ENCODE results near the gene LGALS1. TPM values are rescaled to one million over a fixed set of nuclear protein-coding genes. Genes with fewer than 3 reads are reported as not detected.
A peak's percentile ranks its signal among the peaks of the same experiment; 100 is the strongest.
"Not testable (repeated sequence)": the region's sequence is repeated elsewhere in the genome, so short reads cannot be mapped to it uniquely, and the experiment has no call there.

The LGALS1 gene
- total RNA-seq, 1 donor, result 3,707 TPM

DNA sequence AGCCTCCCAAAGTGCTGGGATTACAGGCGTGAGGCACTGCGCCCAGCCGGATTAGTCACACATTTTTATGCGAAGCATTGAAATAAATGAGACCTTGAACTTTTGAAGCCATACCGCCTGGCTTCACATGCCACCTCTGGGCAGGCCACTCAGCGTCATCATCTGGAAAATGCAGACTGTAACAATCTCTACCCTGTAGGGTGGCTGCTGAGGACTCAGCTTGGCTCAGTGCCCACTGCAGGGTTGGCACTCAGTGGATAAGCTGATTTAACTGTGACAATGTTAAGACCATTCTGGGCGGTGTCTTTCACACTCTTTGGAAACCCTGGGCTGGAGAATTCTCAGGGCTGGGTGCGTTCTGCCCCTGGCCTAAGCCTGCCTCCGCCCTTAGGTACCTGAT lies 27.5 kb upstream of the LGALS1 start:
- TF ChIP-seq, protein P1, sequence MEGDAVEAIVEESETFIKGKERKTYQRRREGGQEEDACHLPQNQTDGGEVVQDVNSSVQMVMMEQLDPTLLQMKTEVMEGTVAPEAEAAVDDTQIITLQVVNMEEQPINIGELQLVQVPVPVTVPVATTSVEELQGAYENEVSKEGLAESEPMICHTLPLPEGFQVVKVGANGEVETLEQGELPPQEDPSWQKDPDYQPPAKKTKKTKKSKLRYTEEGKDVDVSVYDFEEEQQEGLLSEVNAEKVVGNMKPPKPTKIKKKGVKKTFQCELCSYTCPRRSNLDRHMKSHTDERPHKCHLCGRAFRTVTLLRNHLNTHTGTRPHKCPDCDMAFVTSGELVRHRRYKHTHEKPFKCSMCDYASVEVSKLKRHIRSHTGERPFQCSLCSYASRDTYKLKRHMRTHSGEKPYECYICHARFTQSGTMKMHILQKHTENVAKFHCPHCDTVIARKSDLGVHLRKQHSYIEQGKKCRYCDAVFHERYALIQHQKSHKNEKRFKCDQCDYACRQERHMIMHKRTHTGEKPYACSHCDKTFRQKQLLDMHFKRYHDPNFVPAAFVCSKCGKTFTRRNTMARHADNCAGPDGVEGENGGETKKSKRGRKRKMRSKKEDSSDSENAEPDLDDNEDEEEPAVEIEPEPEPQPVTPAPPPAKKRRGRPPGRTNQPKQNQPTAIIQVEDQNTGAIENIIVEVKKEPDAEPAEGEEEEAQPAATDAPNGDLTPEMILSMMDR (IDR thresholded peaks at IDR 0.05; ENCODE audit: insufficient read depth, low read depth, low read length), result no peak
- DNase-seq (ENCODE audit: low read depth), result no peak
- H3K4me3 ChIP-seq (ENCODE audit: low read depth, low read length), result no peak overlapping the region

DNA sequence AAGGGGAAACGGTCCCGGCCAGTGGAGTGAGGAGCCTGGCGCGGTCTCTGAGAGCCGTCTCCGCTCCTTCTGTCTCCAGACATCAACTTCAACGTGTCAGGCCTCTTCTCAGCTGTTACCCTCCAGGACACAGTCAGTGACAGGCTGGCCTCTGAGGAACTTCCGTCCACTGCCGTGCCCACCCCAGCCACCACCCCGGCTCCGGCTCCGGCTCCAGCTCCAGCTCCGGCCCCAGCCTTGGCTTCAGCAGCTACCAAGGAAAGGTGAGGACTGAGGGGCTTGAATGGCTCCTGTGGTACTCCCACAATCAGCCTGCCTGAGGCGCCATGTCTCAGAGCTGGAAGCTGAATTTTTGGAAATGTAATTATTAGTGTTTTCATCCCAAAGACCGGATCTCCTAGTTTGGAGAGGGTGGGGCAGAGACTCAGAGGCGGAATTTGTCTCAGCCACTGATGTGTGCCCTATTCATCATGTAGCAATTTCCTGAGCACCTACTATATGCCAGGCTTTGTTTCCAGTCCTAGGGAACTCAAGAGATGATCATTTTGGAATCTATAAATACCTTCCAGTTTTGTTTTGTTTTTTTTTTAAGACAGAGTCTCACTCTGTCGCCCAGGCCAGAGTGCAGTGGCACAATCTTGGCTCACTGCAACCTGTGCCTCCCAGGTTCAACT lies 24.8 kb upstream of the LGALS1 start:
- H3K4me3 ChIP-seq (ENCODE audit: low read depth, low read length), result no peak overlapping the region
- TF ChIP-seq, protein P1 (IDR thresholded peaks at IDR 0.05; ENCODE audit: insufficient read depth, low read depth, low read length), result no peak
- DNase-seq (ENCODE audit: low read depth), result no peak

DNA sequence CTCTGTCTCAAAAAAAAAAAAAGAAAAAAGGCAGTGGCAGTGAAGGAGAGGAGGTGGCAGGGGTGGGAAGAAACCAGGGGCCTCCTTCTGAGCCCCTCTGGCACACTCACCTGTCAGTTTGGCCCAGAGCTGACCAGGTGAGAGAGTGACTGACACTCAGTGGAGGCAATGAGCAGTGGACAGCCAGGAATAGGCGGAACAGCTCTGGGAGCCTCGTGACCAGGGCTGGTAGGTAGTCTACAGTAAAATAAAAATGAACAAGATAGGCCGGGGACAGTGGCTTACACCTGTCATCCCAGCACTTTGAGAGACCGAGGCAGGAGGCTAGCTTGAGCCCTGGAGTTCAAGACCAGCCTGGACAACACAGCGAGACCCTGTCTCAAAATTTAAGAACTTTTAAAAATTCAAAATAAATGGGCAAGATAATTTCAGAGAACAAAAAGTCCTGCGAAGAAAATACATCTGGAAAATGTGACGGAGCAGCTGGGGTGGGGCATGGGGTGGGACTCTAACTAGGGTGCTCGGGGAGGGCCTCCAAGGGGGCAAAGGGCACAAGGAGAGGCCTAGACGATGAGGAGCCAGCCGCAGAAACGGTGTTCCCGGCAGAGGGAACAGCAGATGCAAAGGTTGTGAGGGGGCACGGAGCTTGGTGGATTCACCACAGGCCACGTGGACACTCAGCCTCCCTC lies 20.7 kb upstream of the LGALS1 start:
- TF ChIP-seq, protein P1 (IDR thresholded peaks at IDR 0.05; ENCODE audit: insufficient read depth, low read depth, low read length), result no peak
- H3K4me3 ChIP-seq (ENCODE audit: low read depth, low read length), result no peak overlapping the region
- DNase-seq (ENCODE audit: low read depth), result no peak

DNA sequence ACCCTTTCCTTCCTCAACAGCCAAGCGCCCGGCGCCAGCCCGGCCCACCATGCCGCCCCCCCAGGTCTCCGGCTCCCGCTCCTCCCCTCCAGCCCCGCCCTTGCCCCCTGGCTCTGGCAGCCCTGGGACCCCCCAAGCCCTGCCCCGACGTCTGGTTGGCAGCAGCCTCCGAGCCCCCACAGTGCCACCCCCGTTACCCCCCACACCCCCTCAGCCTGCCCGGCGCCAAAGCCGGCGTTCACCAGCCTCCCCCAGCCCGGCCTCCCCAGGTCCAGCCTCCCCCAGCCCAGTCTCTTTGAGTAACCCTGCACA lies 20.2 kb upstream of the LGALS1 start:
- DNase-seq (ENCODE audit: low read depth), result no peak
- TF ChIP-seq, protein P1 (IDR thresholded peaks at IDR 0.05; ENCODE audit: insufficient read depth, low read depth, low read length), result no peak
- H3K4me3 ChIP-seq (ENCODE audit: low read depth, low read length), result no peak overlapping the region

DNA sequence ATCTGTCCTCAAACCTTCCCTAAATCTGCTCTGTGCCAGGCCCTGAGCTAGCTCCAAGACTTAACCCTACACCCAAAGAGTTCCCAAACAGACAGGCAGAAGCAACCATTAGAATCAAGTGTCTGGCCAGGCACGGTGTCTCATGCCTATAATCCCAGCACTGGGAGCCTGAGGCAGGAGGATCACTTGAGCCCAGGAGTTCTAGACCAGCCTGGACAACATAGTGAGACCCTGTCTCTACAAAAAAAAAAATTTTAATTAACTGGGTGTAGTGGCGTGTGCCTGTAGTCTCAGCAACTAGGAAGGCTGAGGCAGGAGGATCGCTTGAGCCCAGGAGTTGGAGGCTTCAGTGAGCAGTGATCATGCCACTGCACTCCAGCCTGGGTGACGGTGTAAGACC lies 18.9 kb upstream of the LGALS1 start:
- DNase-seq (ENCODE audit: low read depth); H3K4me3 ChIP-seq (ENCODE audit: low read depth, low read length): not testable (repeated sequence)

DNA sequence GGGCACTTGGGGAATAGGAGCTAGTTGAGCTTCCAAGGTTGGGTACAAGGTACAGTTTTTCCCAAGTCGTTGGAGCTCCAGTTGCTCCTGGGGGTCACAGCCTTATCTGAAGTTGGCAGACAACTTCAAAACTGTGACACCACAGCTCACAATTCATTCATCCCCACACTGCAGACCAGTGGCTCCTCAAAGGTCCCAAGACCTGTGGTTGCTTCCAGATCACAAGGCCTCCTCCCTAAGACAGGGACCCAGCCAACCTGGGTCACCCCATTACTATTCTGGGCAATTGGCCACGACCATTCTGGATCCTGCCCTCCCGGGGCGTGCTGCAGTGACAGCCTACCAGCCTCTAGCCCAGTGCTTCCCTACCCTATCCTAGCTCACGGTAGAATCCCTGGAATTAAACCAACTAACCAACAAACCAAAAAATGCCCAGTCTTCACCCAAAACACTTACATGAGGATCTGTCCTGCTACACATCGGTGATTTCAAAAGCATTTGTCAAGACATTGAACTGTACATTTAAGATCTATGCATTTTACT lies 17.8 kb upstream of the LGALS1 start:
- no peak for DNase-seq (ENCODE audit: low read depth)
- H3K4me3 ChIP-seq (ENCODE audit: low read depth, low read length), result peak overlapping the region; percentile 63
- TF ChIP-seq, protein P1 (IDR thresholded peaks at IDR 0.05; ENCODE audit: insufficient read depth, low read depth, low read length), result no peak

DNA sequence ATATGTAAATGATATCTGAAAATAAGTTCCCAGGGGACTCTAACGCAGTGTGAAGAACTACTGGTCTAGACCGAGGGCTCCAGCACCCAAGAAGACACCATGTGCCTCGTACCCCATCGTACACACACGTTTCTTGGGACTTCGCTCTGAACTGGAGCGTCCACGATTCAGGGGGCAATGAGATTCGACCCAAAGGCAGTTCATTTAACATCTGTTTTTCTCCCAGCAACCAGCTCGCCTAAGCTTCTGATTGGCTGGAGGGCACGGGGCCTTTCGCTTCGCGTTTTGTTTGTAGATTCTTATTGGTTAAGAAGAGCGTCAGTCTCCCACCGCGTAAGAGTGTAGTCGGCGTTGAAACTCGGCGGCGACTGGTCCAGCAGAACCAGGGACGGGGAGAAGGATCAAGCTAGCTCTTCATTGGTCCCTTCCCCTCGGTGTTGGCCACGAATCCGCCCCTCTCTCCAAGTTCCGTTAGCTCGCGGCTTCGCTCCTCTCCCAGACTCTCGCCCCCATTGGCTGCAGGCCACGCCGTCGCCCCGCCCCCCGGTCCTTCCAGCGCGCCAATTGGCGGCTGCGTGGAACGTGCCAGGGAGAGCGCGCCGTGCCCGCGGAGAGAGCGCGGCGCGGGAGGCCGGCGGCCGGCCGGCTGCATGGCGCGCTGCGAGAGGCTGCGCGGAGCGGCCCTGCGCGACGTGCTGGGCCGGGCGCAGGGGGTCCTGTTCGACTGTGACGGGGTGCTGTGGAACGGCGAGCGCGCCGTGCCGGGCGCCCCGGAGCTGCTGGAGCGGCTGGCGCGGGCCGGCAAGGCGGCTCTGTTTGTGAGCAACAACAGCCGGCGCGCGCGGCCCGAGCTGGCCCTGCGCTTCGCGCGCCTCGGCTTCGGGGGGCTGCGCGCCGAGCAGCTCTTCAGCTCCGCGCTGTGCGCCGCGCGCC lies 17.0 kb upstream of the LGALS1 start, which contains the start of gene PDXP:
TSS of gene PDXP (plus strand) at position 591 of the 933 bp plus-strand sequence. CDS start at position 651, 60 bp downstream.
- TF ChIP-seq, protein P1 (IDR thresholded peaks at IDR 0.05; ENCODE audit: insufficient read depth, low read depth, low read length), result no peak
- DNase-seq (ENCODE audit: low read depth), result peak; percentile 100

More for the DNA sequence above, 17.0 kb upstream of the LGALS1 start, which contains the start of gene PDXP:
- H3K4me3 ChIP-seq (ENCODE audit: low read depth, low read length), result peak within 1 kb of the TSS; percentile 74

Measured in fibroblast of villous mesenchyme (primary cell).